Activated CD8-positive, alpha-beta memory T cell treated with anti-CD3 and anti-CD28 coated beads for 48 hours (primary cell): ENCODE results near the gene RGS17.
"Not testable (repeated sequence)": the region's sequence is repeated elsewhere in the genome, so short reads cannot be mapped to it uniquely, and the experiment has no call there.

Experiments
- DNase-seq, 3 experiments: peaks; one replicate each; pipeline ENCODE4 v3.0.0-alpha.2; 2020; ENCODE audit warnings: low read depth in 2 of 3, low spot score in 2 of 3

The RGS17 gene

DNA sequence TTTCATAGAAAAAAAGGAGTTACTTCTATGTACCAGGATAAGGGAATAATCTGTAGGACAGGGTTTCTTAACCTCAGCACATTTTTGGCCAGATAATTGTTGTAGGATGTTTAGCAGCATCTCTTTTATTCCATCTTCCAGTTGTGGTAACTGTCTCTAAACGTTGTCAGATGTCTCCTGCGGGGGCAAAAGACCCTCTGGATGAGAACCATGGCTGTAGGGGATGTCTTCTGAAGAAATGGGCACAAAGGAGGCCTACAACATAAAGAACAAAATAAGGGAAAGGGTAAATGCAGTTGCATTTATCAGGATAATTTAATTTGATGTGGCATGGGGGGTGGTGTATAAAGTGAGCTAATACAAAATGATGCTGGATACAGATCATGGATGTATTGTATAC, 144.1 kb downstream of the RGS17 start:
- no peak for DNase-seq

GRCh38 chr6:152985300-152985699, 145.8 kb downstream of the RGS17 start:
- DNase-seq = not testable (repeated sequence)

DNA sequence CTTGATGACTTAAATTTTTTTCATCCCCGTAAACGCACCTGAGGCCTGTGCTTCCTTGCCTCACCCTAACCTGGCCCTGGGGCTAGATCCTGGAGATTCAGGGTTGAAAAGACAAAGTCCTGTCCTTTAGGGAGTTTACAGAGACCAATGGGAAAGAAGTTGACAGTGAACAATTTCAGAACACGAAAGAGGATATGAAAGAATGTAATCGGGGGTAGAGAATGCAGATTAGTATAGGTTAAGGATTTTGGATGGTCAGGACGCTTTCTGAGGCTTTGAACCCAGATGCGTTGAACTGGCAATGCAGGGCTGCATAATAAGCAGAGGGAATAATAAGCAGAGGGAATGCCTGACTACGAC, 146.6 kb downstream of the RGS17 start:
- DNase-seq = no peak

GRCh38 chr6:152983637-152984512, 147.2 kb downstream of the RGS17 start:
- DNase-seq = peak; percentile 37 to 54 (median 48)

- DNase-seq = peak; percentile 87 to 92 (median 90)
Observed at GRCh38 chr6:152982904-152983636, 148.0 kb downstream of the RGS17 start, which contains the start of gene FBXO5. Gene FBXO5 (minus strand): TSS chr6:152983041. CDS start chr6:152982959, 82 bp downstream.

GRCh38 chr6:152981989-152982903, 148.8 kb downstream of the RGS17 start:
- peak in 1 of 3 experiments; percentile 23 for DNase-seq

DNA sequence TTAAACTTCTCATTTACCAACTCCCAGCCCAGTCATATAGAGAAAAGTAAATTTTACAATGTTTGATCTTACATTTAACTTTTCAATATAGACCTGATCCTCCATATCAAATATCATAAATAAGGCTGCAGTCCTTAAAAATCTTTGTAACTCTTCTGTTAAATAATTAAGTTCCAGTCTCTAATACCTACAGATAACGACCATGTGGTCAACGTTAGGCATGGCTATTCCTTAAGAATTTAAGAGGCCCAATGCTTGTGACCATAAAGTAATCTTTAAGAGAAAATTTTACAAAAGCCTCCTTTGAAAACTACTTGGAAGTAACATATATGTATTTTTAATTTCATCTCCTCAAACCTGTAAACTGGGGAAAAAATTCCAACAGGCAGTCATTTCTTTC, 149.9 kb downstream of the RGS17 start:
- DNase-seq = no peak

GRCh38 chr6:152980656-152981055, 150.4 kb downstream of the RGS17 start:
- no peak for DNase-seq

GRCh38 chr6:152979116-152979515, 152.0 kb downstream of the RGS17 start:
- DNase-seq = no peak

GRCh38 chr6:152978058-152978457, 153.0 kb downstream of the RGS17 start:
- DNase-seq = no peak

GRCh38 chr6:152977556-152977955, 153.5 kb downstream of the RGS17 start:
- no peak for DNase-seq

- DNase-seq = no peak
Observed at GRCh38 chr6:152976749-152977148, 154.3 kb downstream of the RGS17 start.

DNA sequence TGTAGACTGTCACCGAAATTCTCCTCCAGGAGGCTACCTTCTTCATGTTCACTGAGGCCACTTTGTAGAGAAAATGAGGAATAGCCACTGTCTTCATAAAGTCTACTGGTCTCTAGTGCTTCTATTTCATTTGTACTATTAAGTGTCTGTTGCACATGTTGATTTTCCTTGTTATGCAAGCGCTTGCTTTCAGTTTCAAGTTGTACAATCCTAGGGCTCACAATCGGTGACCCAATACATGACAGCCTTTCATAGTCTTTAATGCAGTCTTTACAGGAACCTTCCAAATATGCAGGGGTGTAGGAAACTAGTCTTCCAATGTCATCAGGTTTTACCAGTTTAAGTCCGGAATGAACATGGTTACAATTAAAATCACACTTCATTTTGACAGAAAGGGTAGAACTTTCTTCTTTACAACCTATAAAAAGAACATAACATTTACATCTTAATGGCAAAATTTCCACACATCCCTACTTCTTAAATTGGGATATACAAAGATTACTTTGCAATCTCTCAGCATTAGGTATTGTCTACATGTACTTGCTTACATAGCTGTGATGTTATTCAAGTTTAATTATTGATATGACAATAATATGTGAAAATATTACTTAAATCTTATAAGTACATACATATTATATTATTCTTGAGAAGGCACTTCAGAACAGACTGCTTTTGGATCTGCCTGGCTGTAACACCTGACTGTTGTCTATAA, 155.7 kb downstream of the RGS17 start:
- DNase-seq = no peak

GRCh38 chr6:152973916-152974315, 157.2 kb downstream of the RGS17 start:
- no peak for DNase-seq

- no peak for DNase-seq
Observed at GRCh38 chr6:152969688-152970418, 161.2 kb downstream of the RGS17 start.

GRCh38 chr6:152966168-152966894, 164.8 kb downstream of the RGS17 start:
- DNase-seq = not testable (repeated sequence)

- no peak for DNase-seq
Observed at GRCh38 chr6:152959333-152959732, 171.7 kb downstream of the RGS17 start.

- DNase-seq = no peak
Observed at GRCh38 chr6:152957796-152958195, 173.3 kb downstream of the RGS17 start.
